ENCODE data around the gene GK. TPM values are rescaled to one million over a fixed set of nuclear protein-coding genes. Genes with fewer than 3 reads are reported as not detected.
"Not testable (repeated sequence)": the region's sequence is repeated elsewhere in the genome, so short reads cannot be mapped to it uniquely, and the experiment has no call there.

GK gene
- total and polyA plus RNA-seq, 9 of the 15 experiments (the other 6 are each of a cell fraction or from before 2014, with no cell fraction given), result 8.0 to 15.7 (median 12.4) TPM

GRCh38 chrX:30762755-30763154, 109.5 kb downstream of the GK start:
- intact Hi-C loops (cut with micrococcal nuclease), result no loop called here
- Histone ChIP-seq H4K20me1 (replicated peaks; ENCODE audit: control insufficient read depth, insufficient read depth, low read length) (no peaks in the 10 kb centered on the region), H2AFZ (ENCODE audit: low read depth, low read length) (no peak overlapping the region), H3K79me2 (ENCODE audit: control insufficient read depth, insufficient read depth, low read length) (no peaks in the 10 kb centered on the region), H3K9me3 (replicated peaks; ENCODE audit: control insufficient read depth, insufficient read depth, low read depth, low read length) (no peaks in the 10 kb centered on the region), H3K4me1 (replicated peaks in 1 of 2; ENCODE audit: control insufficient read depth in 2 of 2, insufficient read depth in 2 of 2, low read length in 2 of 2) (no peaks in the 10 kb centered on the region), H3K27me3 (ENCODE audit: control insufficient read depth in 2 of 2, insufficient read depth in 2 of 2, low read length in 2 of 2) (no peaks in the 10 kb centered on the region; a peak in 1 of 5 replicates), H3K9ac (ENCODE audit: insufficient read depth in 1 of 2, low read depth in 2 of 2, low read length in 2 of 2) (no peak overlapping the region), H3K36me3 (ENCODE audit: control insufficient read depth, insufficient read depth, low read length) (no peaks in the 10 kb centered on the region), H3K4me3 (no peak overlapping the region), H3K9me1 (ENCODE audit: control insufficient read depth, insufficient read depth, low read length) (no peaks in the 10 kb centered on the region), H3K4me2 (ENCODE audit: insufficient read depth, low read length) (no peak overlapping the region), H3K27ac (ENCODE audit: extremely low read depth, low read depth, low read length) (no peak overlapping the region)
- ChIA-PET CTCF (ENCODE audit: low intra/inter-chr PET ratio) (no interaction called here), POLR2A (no interaction called here)
- TF ChIP-seq PHB (CRISPR knock-in tag; IDR thresholded peaks at IDR 0.05), result no peak
- no peak for TF ChIP-seq HBP1 (CRISPR knock-in tag; IDR thresholded peaks at IDR 0.05)
- FAIRE-seq (no peak), DNase-seq (ENCODE audit: extremely low read depth in 1 of 4, low spot score in 3 of 4) (no peak), ATAC-seq (no peak)
- in situ Hi-C loops (cut with MboI), result loop anchor here (10.0 kb wide), 1 partner anchor 62 kb away; no protein-coding TSS in a partner anchor
- 2% methylated on average over 3 of the region's 3 CpGs for WGBS (ENCODE audit: insufficient coverage, low coverage, missing lambda C conversion rate)
- no TSS peak for BruUV-seq (replicated peaks)

GRCh38 chrX:30773764-30774163, 120.5 kb downstream of the GK start:
- WGBS (ENCODE audit: insufficient coverage, low coverage, missing lambda C conversion rate), result 5% methylated on average over 7 of the region's 7 CpGs
- BruUV-seq (replicated peaks), result not testable (repeated sequence)

More at GRCh38 chrX:30773764-30774163, 120.5 kb downstream of the GK start:
- H3K9me1 ChIP-seq (ENCODE audit: control insufficient read depth, insufficient read depth, low read length); DNase-seq (ENCODE audit: extremely low read depth in 1 of 4, low spot score in 3 of 4); H4K20me1 ChIP-seq (replicated peaks; ENCODE audit: control insufficient read depth, insufficient read depth, low read length); CTCF ChIA-PET (ENCODE audit: low intra/inter-chr PET ratio); H2AFZ ChIP-seq (ENCODE audit: low read depth, low read length); H3K4me1 ChIP-seq (replicated peaks in 1 of 2; ENCODE audit: control insufficient read depth in 2 of 2, insufficient read depth in 2 of 2, low read length in 2 of 2); H3K9ac ChIP-seq (ENCODE audit: insufficient read depth in 1 of 2, low read depth in 2 of 2, low read length in 2 of 2); H3K79me2 ChIP-seq (ENCODE audit: control insufficient read depth, insufficient read depth, low read length); in situ Hi-C loops (cut with MboI); intact Hi-C loops (cut with micrococcal nuclease); H3K4me2 ChIP-seq (ENCODE audit: insufficient read depth, low read length); H3K9me3 ChIP-seq (replicated peaks; ENCODE audit: control insufficient read depth, insufficient read depth, low read depth, low read length); H3K27ac ChIP-seq (ENCODE audit: extremely low read depth, low read depth, low read length); ATAC-seq; FAIRE-seq; H3K27me3 ChIP-seq (ENCODE audit: control insufficient read depth in 2 of 2, insufficient read depth in 2 of 2, low read length in 2 of 2); H3K36me3 ChIP-seq (ENCODE audit: control insufficient read depth, insufficient read depth, low read length); H3K4me3 ChIP-seq; POLR2A ChIA-PET: not testable (repeated sequence)

All from K562 (cell line).